Fibroblast of the conjunctiva (primary cell): ENCODE measurements around the gene COL5A3.

Source experiments
- DNase-seq: peaks from one replicate; pipeline ENCODE4 v3.0.0-alpha.2; 2010; ENCODE audit warnings: low read depth

Gene COL5A3

DNA sequence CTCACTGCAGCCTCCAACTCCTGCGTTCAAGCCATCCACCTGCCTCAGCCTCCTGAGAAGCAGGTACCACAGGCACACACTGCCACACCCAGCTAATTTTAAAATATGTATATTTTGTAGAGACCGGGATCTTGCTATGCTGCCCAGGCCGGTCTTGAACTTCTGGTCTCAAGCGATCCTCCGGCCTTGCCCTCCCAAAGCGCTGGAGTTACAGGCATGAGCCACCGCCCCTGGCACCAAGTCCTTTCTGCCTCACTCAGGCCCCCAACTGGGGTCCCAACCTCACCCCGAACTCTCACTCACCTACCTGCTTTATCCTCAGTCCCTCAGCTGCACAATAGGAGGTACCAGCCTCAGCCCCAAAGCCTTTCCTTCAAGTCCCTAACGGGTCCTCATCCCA, 635 bp upstream of the COL5A3 start:
- DNase-seq = no peak

DNA sequence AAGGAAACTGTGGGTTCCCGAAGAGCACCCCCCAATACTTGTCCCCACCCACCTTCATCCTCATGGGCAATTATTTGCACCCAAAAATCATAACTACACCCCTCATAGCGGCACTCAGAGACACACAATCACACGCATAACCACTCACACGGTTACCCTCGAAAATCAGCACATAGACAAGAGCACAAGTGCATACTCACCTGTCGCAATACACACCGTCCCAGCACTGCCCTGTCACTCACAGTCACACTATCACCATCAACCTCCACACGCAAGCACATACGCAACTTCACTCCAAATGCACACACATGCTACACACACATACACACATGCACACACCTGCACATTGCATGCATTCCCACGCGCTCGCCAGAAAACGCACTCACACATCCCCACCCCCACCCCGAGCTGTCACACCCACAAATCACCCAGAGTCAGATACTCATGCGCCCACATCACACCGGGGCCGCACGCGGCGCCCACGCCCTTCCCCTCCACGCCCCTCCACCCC, 535 bp downstream of the COL5A3 start:
- DNase-seq = no peak

DNA sequence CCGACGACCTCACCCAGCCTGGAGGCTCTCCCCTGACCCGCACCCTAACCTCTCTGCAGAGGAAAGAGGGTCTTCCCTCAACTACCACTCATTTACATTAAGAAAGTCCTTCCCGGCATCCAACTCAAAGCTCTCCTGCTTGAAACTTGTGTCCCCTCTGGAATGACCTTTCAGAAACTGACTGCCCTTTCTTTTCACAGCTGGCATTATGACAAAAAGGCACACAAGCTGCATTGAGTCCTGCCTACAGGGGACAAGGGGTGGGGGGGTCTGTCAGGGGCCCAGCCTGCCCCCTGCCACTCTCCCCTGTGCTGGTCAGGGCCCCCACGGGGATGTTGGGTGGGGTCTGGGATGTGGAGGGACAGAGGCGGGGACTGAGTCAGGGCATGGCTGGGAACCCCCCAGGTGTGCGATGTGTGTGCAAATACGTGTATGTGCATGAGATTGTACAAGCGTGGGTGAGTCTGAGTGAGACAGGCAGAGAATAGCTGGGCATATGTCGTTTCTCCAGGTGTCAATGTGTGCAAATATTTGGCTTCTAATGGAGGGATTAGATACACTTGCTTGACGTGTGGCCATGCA, 2.0 kb downstream of the COL5A3 start:
- DNase-seq = no peak

DNA sequence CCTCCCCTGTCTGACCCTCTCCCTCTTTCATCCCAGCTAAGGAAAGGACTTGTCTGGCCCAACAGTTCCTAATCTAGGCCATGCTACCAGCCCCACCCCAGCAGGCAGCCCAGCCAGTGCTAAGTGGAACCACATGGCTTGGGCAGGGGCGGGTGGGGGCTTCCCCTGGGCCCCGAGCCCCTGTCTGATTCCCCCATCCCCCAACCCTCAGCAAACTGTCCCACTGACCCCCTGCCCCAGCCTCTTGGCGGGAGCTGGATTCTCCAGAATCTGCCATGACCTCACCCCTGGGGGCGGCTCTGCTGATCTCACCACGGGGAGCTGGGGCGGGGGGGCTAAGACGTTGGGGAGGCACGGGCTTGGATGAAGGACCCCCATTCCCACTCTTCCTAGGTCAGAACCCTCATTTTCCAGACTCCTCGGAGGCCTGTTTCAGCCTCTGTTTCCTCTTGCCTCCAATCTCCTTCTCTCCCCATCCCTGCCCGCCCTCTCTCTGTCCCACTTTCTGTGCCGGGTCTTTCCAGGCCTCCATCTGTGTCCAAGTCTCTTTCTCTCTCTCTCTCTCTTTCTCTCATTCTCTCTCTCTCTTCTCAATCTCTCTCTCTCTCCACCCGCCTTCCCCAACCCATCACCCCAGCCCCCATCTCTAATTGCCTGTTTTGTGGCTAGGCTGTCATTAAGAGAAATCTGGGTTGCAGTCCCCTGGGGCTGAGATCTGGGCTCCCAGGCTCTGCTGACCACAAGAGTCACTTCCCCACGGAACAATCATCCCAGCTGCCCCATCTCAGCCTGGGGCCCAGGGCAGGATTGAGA, 2.7 kb downstream of the COL5A3 start:
- DNase-seq = peak; percentile 5

DNA sequence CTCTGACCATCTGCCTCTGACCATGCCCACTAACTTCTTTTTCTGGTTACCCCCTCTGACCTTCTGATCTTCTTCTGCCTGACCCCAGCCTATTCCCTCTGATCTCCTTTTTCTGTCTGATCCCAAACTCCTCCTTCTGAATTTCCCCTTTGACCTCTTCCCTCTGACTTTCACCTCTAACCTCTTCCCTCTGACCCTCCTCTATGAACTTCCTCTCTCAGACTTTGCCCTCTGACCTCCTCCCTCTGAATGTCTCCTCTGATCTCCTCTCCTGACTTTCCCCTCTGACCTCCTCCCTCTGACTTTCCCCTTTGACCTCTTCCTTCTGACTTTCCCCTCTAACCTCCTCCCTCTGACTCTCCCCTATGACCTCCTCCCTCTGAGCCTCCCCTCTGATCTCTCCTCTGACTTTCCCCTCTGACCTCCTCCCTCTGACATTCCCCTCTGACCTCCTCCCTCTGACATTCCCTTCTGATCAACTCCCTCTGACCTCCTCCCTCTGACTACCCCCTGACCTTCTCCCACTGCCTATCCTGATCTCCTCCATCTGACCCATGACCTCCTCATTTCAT, 3.5 kb downstream of the COL5A3 start:
- no peak for DNase-seq

DNA sequence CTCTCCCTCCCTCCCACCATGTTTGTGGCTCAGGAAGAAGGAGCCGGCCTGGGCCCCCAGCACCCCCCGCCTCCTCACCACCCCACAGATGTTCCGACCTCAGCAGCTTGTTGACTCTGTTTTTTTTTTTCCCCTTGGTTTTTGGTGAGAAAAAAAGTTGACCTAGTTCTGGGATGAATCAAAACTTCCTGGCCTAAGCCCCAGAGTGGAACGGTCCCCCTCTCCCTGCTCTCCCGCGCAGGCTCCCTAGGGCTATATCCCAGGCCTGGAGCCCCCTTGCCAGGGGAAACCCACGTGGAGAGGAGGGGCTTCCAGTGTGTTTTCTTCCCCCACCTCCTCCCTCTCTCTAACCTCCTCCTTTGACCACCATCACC, 4.0 kb downstream of the COL5A3 start:
- peak; percentile 16 for DNase-seq

DNA sequence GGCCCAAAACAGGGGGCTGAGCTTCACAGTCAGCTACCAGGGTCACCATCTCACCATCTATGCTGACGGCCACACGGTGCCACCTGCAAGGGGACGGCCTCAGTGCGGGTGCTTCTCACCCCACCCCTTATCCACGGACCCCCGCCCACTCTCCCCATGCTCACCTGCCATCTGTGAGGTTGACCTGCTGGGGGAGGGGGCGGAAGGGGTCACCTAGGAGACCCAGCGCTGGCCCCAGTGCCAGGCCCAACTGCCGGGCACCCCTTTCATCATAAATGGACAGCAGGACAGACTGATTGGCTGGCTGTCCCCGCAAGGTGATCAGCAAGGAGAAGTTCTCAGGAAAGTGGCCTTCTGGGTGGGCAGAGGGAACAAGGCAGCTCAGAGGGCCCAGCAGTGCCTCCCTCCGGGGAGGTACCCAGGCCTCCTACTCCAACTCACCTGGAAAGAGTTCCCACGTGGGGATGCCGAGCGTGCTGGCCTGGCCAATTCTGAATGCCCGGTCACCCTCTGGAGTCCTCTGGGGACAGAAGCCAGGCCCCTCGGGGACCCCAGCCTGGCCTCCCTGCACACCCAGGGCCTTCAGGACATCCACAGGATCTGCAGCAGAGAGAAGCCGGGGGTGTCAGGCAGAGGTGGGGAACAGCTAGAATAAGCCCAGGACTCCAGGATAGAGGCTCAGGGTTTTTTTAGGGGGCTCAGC, 4.5 kb downstream of the COL5A3 start:
- no peak for DNase-seq

DNA sequence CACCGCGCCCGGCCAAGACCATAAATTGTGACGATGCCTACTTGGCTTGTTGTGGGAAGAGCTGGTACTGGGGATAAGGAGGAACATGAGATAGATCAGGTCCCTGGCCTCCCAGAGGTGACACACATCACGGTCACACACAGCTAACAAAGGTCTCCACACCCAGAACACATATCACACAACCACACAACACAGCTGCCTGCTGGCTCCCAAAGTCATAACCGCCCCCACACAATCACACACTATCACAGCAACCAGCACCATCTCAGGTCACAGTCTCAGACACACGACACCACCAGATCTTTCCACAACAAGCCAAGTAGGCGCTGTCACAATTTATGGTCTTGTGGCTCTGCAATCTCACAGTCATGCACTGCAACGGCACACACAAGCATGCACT, 5.7 kb downstream of the COL5A3 start:
- no peak for DNase-seq

DNA sequence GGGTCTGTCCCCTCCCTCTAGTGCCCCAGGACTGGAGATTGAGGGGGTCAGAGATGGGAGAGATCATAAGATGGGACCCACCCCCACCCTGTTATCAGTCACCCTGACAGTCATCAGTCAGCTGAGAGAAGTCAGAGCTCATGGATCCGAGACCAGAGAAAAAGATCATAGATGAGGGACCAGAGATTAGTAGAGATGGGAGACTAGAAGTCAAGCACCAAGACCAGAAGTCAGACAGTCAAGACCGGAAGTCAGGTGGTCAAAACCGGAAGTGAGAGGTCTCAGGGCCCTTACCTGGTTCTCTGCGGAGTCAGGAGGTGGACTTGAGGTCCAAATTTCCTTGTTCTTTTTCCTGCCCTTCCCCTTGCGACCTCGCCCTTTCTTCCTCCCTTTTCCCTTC, 7.0 kb downstream of the COL5A3 start:
- DNase-seq = no peak

DNA sequence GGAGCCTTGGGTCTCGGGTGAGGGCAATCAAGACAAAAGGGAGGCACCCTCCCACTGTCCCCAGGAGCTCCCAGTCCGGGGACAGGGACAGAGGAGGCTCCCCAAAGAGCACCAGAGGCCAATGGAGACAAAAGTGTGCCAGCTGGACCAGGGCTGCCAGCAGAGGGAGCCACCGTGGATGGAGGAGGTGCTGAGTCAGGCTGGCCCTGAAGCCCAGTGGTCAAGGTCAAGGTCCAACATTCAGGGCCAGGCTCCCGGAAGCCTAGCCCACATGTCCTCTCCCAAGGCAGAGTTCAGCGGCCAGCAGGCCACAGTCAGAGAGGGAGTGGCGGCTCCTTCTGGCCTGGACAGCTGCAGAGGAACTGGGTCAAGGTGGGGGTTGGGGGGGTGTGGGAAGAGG, 8.4 kb downstream of the COL5A3 start:
- no peak for DNase-seq

DNA sequence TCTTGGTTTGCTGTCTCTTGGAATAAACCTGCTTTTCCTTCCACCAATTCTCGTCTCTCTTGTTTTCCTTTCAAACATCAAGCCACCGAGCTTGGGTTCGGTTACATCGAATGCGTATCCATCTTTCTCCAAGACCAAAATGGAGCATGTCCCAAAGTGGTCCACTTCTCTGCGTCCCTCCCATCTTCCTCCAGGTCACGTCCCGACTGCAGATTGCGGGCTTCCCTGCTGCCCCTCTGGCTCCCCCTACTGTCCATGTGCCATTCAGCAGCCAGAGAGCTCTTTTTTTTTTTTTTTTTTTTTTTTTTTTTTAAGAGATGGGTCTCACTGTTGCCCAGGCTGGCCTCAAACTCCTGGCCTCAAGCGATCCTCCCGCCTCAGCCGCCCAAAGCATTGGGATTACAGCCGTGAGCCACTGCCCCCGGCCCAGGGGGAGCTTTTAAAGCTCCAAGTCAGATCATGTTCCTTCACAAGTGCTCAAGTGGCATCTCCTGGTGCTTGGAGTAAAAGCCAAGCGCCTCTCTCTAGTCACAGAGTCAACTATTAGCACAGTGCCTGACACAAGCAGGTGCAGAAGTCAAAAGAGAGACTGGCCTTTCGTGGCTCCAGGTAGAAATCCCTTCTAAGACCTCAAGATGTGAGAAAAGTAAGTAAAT, 10.0 kb downstream of the COL5A3 start:
- DNase-seq = peak; percentile 67

DNA sequence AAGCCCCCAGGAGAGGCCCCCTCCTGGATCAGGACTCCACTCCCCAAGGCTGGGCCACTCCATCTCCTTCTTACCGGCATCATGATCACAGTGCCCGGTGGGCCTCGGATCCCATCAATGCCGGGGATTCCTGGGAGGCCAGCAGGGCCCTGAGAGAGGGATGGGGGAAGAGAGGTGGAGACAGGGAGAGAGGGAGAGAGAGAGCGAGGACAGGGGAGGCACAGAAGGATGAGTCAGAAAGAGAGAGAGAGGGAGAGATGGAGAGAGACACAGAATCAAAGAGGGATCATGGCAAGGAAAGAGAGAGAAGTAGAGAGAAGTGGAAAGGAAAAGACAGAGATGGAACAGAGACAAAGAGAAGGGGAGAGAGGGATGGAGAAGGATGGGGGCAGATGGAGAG, 13.8 kb downstream of the COL5A3 start:
- no peak for DNase-seq

DNA sequence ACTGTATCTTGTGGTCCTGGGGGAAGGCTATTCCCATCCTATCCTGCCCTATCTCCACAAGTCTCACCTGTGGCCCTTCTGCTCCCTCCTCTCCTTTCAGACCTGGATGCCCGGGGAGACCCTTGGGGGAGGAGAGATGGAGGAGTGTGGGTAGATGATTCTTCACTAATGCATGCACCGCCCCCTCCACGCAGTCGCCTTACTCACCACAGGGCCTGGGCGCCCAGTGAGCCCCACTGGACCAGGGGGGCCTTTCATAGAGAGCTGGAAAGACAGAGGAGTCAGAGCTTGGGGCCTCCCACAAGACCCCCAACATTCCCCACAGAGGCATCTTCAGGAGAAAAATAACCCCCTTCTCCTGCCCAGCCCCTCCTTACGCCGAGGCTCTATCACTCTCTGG, 14.3 kb downstream of the COL5A3 start:
- DNase-seq = no peak

DNA sequence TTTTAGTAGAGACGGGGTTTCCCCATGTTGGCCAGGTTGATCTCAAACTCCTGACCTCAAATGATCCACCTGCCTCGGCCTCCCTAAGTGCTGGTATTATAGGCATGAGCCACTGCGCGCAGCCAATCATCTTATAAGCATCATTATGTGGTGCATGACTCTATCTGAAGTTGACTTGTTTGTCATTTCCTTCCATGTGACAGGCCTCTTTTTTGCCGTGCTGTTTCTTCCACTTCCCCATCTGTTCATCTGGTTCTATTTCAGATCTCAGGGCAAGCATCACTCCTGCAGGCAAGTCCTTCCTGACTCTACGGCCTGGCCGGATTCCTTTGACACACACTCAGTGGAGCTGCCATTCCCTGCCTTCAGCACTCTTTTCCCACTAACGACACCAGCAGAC, 15.2 kb downstream of the COL5A3 start:
- no peak for DNase-seq

DNA sequence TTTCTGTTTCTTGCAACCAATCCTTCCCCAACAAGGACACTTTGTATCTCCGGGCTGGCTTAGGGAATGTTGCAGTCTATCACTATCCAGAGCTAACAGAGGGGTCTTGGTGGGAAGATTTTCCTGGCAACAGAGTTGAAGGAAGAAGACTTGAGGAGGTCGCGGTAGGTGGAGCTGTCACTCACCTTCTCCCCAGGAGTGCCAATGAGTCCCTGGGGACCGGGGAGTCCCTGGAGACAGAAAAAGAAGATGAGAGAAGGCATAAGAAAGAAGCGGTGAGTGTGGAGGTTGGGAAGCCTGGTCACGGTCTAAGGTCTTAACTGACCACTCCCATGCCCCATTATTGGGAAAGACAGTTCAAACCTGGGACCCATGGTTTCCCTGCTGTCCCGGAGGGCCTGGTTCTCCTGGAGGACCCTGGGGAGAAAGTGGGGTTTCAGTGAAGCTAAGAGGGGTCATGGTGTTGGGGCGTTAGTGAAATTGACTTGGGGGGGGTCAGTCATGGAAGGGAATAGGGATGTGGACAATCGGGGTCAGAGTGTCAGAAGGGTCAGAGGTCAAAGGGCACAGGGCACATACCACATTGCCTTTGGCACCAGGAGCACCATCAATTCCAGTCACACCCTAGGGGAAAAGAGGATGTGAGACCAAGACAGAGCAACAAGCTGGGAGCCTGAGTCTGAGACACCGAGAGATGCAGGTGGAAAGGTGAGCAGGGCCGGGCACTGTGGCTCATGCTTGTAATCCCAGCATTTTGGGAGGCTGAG, 18.7 kb downstream of the COL5A3 start:
- DNase-seq = no peak

DNA sequence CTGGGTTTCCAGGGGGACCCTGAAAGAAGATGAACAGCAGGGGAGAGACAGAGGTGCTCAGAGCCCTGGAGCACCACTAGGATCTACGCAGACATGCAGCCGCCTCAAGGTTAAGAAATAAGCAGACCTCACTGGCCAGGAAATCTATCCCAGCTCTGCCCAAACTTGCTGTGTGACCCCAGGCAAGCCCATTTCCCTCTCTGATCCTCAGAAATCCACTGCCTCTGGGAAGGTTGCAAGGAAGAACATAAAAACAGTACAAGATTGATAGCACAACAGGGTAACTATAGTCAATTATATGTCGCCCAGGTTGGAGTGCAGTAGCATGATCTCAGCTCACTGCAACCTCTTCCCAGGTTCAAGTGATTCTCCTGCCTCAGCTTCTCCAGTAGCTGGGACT, 20.8 kb downstream of the COL5A3 start:
- no peak for DNase-seq

DNA sequence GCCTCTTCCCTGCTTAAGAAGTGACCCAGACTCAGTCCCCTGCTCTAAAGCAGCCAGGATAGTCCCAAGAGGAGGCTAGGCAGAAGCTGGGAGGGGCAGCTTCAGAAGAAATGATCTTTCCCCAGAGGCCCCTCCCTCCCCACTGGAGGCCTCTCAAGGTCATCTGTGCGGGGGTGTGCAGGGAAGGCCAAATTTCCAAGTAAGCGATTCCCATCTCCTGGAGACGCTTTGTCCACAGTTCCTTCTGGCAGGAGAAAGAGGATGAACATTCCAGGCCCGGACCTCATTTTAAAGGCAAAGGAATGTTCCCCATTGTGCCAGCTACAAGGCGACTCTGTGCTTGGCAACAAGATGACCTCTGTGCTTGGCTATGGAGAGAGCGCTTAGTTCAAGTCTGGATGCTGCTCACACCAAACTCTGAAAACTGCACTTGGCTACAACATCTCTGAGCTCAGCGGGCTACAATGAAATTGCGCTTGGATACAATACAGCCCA, 23.5 kb downstream of the COL5A3 start:
- DNase-seq = peak; percentile 44

DNA sequence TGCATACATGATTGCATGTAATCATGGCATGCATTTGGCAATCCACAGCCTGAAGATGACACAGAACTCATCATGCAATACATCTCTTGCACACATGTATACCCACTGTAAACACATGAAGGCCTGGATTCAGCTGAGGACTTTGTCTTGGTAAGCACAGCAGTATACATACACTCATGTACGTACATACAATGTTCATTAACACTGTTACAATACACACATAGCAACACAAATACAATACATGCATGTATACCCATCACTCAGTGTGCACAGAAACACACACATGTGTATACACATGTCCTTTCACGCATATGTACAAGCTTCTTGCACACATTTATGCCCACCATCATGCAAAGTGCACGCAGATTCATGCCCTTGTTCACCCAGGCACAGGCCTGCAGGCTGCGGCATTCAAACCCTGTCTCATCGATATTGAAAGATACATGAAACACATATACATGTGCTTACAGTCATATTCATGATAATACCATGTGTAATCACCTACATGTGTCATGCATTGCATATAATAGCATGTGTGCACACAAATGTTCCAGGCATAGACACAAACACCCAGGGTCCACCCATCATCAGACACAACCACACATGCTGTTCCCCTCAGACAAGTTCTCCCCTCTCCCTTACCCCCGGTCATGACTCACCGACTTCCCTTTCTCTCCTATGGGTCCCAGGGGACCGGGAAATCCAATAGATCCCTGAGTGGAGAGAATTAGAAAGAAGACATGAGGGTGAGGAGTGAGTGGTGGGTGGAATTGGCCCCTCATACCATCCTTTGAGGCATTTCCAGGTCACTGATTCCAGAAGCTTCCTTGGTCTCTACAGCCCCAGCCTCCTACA, 28.7 kb downstream of the COL5A3 start:
- no peak for DNase-seq

DNA sequence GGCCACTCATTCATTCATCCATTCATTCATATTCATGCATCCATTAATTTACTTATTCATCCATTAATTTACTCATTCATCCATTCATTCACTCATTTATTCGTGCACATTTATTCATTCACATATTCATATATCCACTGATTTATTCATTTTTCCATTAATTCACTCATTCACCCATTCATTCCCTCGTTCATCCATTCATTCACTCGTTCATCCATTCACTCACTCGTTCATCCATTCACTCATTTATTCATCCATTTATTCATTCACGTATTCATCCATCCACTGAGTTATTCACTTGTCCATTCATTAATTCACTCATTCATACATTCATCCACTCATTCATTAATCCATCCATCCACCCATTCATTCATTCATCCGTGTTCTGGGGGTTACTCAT, 38.2 kb downstream of the COL5A3 start:
- DNase-seq = no peak

DNA sequence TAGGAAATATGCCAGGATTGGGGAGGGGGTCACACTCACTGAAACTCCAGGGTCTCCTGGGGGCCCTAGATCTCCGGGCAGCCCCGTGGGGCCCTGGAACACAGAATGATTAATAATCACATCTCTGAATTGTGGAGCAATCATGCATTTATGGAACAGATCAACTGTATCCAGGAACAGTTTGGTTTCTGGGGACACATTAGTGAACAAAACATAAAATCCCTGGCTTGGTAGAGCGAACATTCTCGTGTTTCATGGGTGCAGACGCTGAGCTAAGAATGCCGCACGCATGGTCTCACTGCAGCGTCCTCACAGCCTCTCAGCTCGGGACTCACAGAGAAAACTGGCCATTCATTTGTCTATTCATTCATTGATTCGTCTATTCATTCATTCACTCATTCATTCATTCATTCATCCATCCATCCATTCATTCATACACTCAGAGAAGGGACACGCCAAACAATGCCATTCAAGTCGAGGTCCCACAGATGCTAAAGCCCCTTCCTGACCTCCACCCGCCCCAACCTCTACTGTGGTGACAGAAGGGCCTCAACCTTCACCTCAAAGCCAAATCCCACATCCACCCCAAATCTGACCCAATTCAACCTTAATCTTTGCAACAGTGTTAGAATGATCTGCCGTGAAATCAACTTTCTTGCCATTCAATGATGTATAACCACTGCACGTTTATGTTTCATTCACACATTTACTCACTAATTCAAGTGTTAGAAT, 39.0 kb downstream of the COL5A3 start:
- no peak for DNase-seq
